Activated CD4-positive, alpha-beta T cell treated with anti-CD3 and anti-CD28 coated beads, Interleukin-2, amount 10 ng/mL, durations not matched to agents 7 days and 5 days (primary cell): Measurements from ENCODE around the gene GMPR2. TPM values are rescaled to one million over a fixed set of nuclear protein-coding genes. Genes with fewer than 3 reads are reported as not detected.

Experiments used
- CTCF ChIA-PET: fragments of 350-600 bp; sonication (Branson Sonifier 250); formaldehyde crosslinking; loops from one replicate; lab custom pipeline; 2021; ENCODE audit warnings: antibody characterized with exemption; lab: Charles Lee
- POLR2A ChIA-PET: fragments of 350-600 bp; sonication (Branson Sonifier 250); formaldehyde crosslinking; loops from one replicate; lab custom pipeline; 2021; ENCODE audit warnings: antibody characterized with exemption; lab: Charles Lee
- DNase-seq: peaks from one replicate; pipeline ENCODE4 v3.0.0-alpha.2; 2020
- H3K27ac Mint-ChIP-seq: one replicate; pipeline ENCODE4 v1.8.0; 2021; ENCODE audit warnings: mild to moderate bottlenecking, moderate library complexity, mixed read lengths
- H3K27me3 Mint-ChIP-seq: one replicate; pipeline ENCODE4 v1.8.0; 2021; ENCODE audit warnings: mixed read lengths
- H3K36me3 Mint-ChIP-seq: one replicate; pipeline ENCODE4 v1.8.0; 2021; ENCODE audit warnings: low read depth, mixed read lengths
- H3K4me1 Mint-ChIP-seq: one replicate; pipeline ENCODE4 v1.8.0; 2021; ENCODE audit warnings: mixed read lengths
- H3K4me3 Mint-ChIP-seq: one replicate; pipeline ENCODE4 v1.8.0; 2021; ENCODE audit warnings: mild to moderate bottlenecking, moderate library complexity, mixed read lengths
- H3K9me3 Mint-ChIP-seq: one replicate; pipeline ENCODE4 v1.8.0; 2021; ENCODE audit warnings: mixed read lengths
- total RNA-seq, 2 experiments: library from RNA; stranded (reverse); gene quantifications; one replicate each; pipeline ENCODE4 v1.2.3, GENCODE V29; 2021

The GMPR2 gene
- total RNA-seq, 2 experiments from 2014 or later, result 72.0 to 74.5 TPM

DNA sequence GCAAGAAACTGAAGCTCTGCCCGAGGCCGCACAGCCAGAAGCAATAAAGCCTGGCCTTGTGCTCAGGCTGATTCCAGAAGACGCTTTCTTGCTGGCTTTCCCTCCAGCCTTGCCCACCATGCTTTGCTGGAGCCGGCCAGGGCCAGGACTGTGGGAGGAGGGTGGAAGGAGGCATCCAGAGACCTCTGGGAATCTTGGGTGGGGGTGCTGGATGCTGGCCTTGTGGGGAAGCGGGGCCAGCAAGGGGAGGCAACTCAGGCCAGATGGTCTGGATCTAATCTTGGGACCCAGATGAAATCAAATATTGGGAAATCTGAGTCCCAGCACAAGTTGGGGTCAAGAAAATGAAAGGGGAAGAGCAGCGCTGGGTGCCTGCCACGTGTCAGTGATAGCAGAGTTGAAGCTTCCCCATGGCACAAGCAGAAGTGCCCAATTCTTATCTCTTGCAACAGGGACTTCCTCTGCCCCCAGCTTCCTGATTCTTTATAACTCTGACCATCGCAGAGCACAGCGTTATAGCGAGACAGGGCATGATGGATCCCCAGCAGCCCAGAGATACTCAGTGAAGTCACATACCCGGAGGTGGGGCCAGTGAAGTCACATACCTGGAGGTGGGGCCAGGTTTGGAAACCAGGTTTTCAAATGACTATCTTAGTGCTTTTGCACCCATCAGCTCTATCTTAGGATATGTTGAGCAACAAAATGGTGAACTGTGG lies 45.0 kb downstream of the GMPR2 start:
- DNase-seq, result no peak
- Mint-ChIP-seq H3K9me3 (no peaks in the 10 kb centered on the region), H3K36me3 (peaks cover 3% of the 10 kb centered on the region), H3K4me1 (peaks cover 58% of the 10 kb centered on the region), H3K27ac (peak overlapping the region; percentile 6), H3K4me3 (no peak overlapping the region), H3K27me3 (peaks cover 3% of the 10 kb centered on the region)
- ChIA-PET CTCF (interaction anchor here (0.6 to 4.2 kb wide), 4 partner anchors 11 to 34 kb away, joined by 3 to 37 read pairs (median 6); partner anchors contain the start of gene LTB4R), POLR2A (no interaction called here)

DNA sequence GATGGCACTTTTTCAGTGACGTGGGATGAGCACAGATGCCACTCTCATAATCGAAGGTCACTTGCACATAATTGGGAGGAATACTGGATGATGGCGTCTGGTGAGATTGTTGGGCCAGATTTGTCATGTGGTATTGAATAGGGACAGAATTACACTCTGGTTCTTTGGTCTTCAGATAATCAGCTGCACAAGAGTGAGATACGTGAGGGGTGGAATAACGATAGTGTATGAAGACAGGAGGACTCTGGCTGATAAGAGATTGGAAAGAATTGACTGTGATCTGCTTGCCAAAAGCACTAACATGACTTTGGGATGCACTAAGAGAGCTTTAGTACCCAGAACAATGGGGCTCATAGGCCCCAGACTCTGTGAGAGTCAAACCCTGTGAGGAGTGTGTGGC lies 45.7 kb downstream of the GMPR2 start:
- ChIA-PET POLR2A (no interaction called here), CTCF (interaction anchor here (4.2 to 5.2 kb wide), 2 partner anchors 12 to 19 kb away, joined by 31 to 37 read pairs; no protein-coding TSS in a partner anchor)
- H3K4me3 Mint-ChIP-seq, result no peak overlapping the region
- peaks cover 3% of the 10 kb centered on the region for H3K36me3 Mint-ChIP-seq
- peak overlapping the region; percentile 15 for H3K27ac Mint-ChIP-seq
- H3K27me3 Mint-ChIP-seq, result peaks cover 3% of the 10 kb centered on the region
- peaks cover 52% of the 10 kb centered on the region for H3K4me1 Mint-ChIP-seq
- no peak for DNase-seq
- no peaks in the 10 kb centered on the region for H3K9me3 Mint-ChIP-seq

- H3K27ac Mint-ChIP-seq, result peak overlapping the region; percentile 75
- H3K9me3 Mint-ChIP-seq, result no peaks in the 10 kb centered on the region
- H3K27me3 Mint-ChIP-seq, result peaks cover 3% of the 10 kb centered on the region
- peaks cover 43% of the 10 kb centered on the region for H3K4me1 Mint-ChIP-seq
- DNase-seq, result peak; percentile 47
- H3K36me3 Mint-ChIP-seq, result peaks cover 3% of the 10 kb centered on the region
- H3K4me3 Mint-ChIP-seq, result no peak overlapping the region
- POLR2A ChIA-PET, result no interaction called here
- CTCF ChIA-PET, result interaction anchor here (1.0 to 5.2 kb wide), 7 partner anchors 9 to 41 kb away, joined by 3 to 37 read pairs (median 17); partner anchors contain the start of genes CIDEB, DHRS1, NOP9 and RABGGTA
These were observed 46.8 kb downstream of the GMPR2 start for GRCh38 chr14:24279301-24280186.

- no peak for DNase-seq
- H3K9me3 Mint-ChIP-seq, result no peaks in the 10 kb centered on the region
- H3K36me3 Mint-ChIP-seq, result peaks cover 3% of the 10 kb centered on the region
- ChIA-PET POLR2A (no interaction called here), CTCF (interaction anchor here (0.6 to 5.2 kb wide), 9 partner anchors 10 to 66 kb away, joined by 3 to 37 read pairs (median 5); partner anchors contain the start of genes DHRS1, NOP9, RABGGTA and TINF2)
- no peak overlapping the region for H3K27ac Mint-ChIP-seq
- no peak overlapping the region for H3K4me3 Mint-ChIP-seq
- peaks cover 3% of the 10 kb centered on the region for H3K27me3 Mint-ChIP-seq
- H3K4me1 Mint-ChIP-seq, result peaks cover 37% of the 10 kb centered on the region
These were observed 48.2 kb downstream of the GMPR2 start for GRCh38 chr14:24280797-24281460.

DNA sequence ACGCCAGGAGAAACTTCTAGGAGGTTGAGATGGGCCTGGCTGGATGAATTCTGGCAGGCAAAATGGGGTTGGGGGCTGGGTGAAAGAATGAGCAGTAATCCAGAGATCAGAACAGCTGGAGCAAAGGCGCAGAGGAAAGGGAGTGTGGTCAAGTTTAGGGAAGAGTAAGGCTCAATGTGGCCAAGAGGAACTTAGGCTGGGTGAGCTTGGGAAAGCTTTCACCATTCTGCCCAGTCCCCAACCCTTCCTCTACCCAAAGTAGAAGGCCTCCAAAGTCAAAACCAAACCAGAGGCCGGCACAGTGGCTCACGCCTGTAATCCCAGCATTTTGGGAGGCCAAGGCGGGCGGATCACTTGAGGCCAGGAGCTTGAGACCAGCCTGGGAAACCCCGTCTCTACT lies 48.9 kb downstream of the GMPR2 start:
- POLR2A ChIA-PET, result no interaction called here
- Mint-ChIP-seq H3K36me3 (peaks cover 3% of the 10 kb centered on the region), H3K9me3 (no peaks in the 10 kb centered on the region), H3K27me3 (peaks cover 5% of the 10 kb centered on the region), H3K4me1 (peaks cover 36% of the 10 kb centered on the region), H3K4me3 (no peak overlapping the region), H3K27ac (no peak overlapping the region)
- DNase-seq, result no peak
- CTCF ChIA-PET, result interaction anchor here (0.6 to 5.2 kb wide), 5 partner anchors 9 to 730 kb away, joined by 3 to 37 read pairs (median 22); partner anchors contain the start of genes RABGGTA, TINF2 and ZFHX2

GRCh38 chr14:24282736-24283135 lies 50.0 kb downstream of the GMPR2 start:
- H3K4me1 Mint-ChIP-seq, result peaks cover 30% of the 10 kb centered on the region
- H3K36me3 Mint-ChIP-seq, result no peaks in the 10 kb centered on the region
- no peak overlapping the region for H3K4me3 Mint-ChIP-seq
- DNase-seq, result no peak
- ChIA-PET CTCF (interaction anchor here (0.6 to 5.2 kb wide), 7 partner anchors 10 to 905 kb away, joined by 3 to 31 read pairs (median 6); partner anchors contain the start of genes RABGGTA and TINF2), POLR2A (no interaction called here)
- no peak overlapping the region for H3K27ac Mint-ChIP-seq
- H3K27me3 Mint-ChIP-seq, result peaks cover 5% of the 10 kb centered on the region
- H3K9me3 Mint-ChIP-seq, result no peaks in the 10 kb centered on the region

- ChIA-PET CTCF (interaction anchor here (0.6 to 3.4 kb wide), 7 partner anchors 8 to 147 kb away, joined by 3 to 23 read pairs (median 3); partner anchors contain the start of genes RABGGTA and TINF2), POLR2A (no interaction called here)
- Mint-ChIP-seq H3K4me1 (peaks cover 24% of the 10 kb centered on the region), H3K4me3 (no peak overlapping the region), H3K27me3 (peaks cover 5% of the 10 kb centered on the region), H3K27ac (no peak overlapping the region), H3K36me3 (peaks cover 1% of the 10 kb centered on the region), H3K9me3 (no peaks in the 10 kb centered on the region)
- no peak for DNase-seq
These were observed 51.2 kb downstream of the GMPR2 start for GRCh38 chr14:24283796-24284460.

- DNase-seq, result no peak
- Mint-ChIP-seq H3K27me3 (peaks cover 5% of the 10 kb centered on the region), H3K9me3 (no peaks in the 10 kb centered on the region), H3K27ac (no peak overlapping the region), H3K4me1 (peaks cover 22% of the 10 kb centered on the region), H3K36me3 (peaks cover 1% of the 10 kb centered on the region), H3K4me3 (no peak overlapping the region)
- POLR2A ChIA-PET, result no interaction called here
- CTCF ChIA-PET, result interaction anchor here (1.5 to 3.4 kb wide), 3 partner anchors 14 to 50 kb away, joined by 3 to 23 read pairs (median 4); partner anchors contain the start of gene RABGGTA
These were observed 51.8 kb downstream of the GMPR2 start for GRCh38 chr14:24284501-24285035.

GRCh38 chr14:24285351-24285750 lies 52.6 kb downstream of the GMPR2 start:
- ChIA-PET POLR2A (no interaction called here), CTCF (interaction anchor here (1.8 to 3.4 kb wide), 3 partner anchors 12 to 20 kb away, joined by 4 to 23 read pairs (median 11); partner anchors contain the start of gene RABGGTA)
- H3K36me3 Mint-ChIP-seq, result peaks cover 7% of the 10 kb centered on the region
- no peak for DNase-seq
- H3K4me3 Mint-ChIP-seq, result no peak overlapping the region
- peaks cover 5% of the 10 kb centered on the region for H3K27me3 Mint-ChIP-seq
- H3K9me3 Mint-ChIP-seq, result no peaks in the 10 kb centered on the region
- H3K4me1 Mint-ChIP-seq, result peaks cover 23% of the 10 kb centered on the region
- H3K27ac Mint-ChIP-seq, result no peak overlapping the region

DNA sequence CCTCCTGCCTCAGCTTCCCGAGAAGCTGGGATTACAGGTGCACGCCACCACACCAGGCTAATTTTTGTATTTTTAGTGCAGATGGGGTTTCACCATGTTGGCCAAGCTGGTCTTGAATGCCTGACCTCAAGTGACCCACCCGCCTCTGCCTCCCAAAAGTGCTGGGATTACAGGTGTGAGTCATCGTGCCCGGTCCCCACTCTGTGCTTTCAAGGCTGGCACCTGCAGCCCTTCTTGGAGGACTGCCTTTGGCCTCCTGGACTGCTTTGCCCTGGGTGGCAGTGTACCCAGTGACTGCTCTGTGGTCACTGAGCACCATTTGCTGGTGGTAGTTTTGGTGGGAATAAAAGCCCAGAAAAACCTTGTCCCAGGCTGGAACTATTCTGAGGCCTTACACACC lies 54.3 kb downstream of the GMPR2 start:
- ChIA-PET POLR2A (no interaction called here), CTCF (interaction anchor here (1.0 to 2.9 kb wide), 3 partner anchors 10 to 49 kb away, joined by 3 to 11 read pairs (median 5); partner anchors contain the start of gene CIDEB)
- Mint-ChIP-seq H3K36me3 (peaks cover 20% of the 10 kb centered on the region), H3K27me3 (peaks cover 2% of the 10 kb centered on the region), H3K9me3 (no peaks in the 10 kb centered on the region), H3K4me3 (no peak overlapping the region), H3K27ac (no peak overlapping the region), H3K4me1 (peaks cover 27% of the 10 kb centered on the region)
- no peak for DNase-seq
